ACC112 (cell line): ENCODE results near the gene CRISPLD2.

Source experiments
- H2AFZ ChIP-seq: fragments of 200-600 bp; sonication (generic); one replicate; pipeline ENCODE4 v1.6.0; 2017; ENCODE audit warnings: antibody characterized with exemption, low read length; ENCODE audit not compliant: unreplicated experiment
- H3K27ac ChIP-seq: fragments of 200-600 bp; sonication (generic); 2 replicates; pipeline ENCODE4 v1.5.1; 2014; ENCODE audit warnings: low read depth, mild to moderate bottlenecking, antibody characterized with exemption, low read length, moderate library complexity
- H3K27me3 ChIP-seq: fragments of 200-600 bp; sonication (generic); 2 replicates; pipeline ENCODE4 v1.6.1; 2014; ENCODE audit warnings: mild to moderate bottlenecking, antibody characterized with exemption, low read length, moderate library complexity, mixed read lengths; ENCODE audit not compliant: insufficient read depth
- H3K36me3 ChIP-seq: fragments of 200-600 bp; sonication (generic); 2 replicates; pipeline ENCODE4 v1.6.1; 2016; ENCODE audit warnings: mild to moderate bottlenecking, antibody characterized with exemption, low read length, moderate library complexity, mixed read lengths; ENCODE audit not compliant: insufficient read depth
- H3K4me1 ChIP-seq: fragments of 200-600 bp; sonication (generic); one replicate; pipeline ENCODE4 v1.6.1; 2016; ENCODE audit warnings: low read length, mixed read lengths; ENCODE audit not compliant: insufficient read depth, unreplicated experiment, control insufficient read depth
- H3K4me3 ChIP-seq: fragments of 200-600 bp; sonication (generic); 2 replicates; pipeline ENCODE4 v1.5.1; 2014; ENCODE audit warnings: mild to moderate bottlenecking, low read depth, low read length
- H3K79me2 ChIP-seq: fragments of 200-600 bp; sonication (generic); one replicate; pipeline ENCODE4 v1.6.0; 2016; ENCODE audit warnings: low read length; ENCODE audit not compliant: control insufficient read depth, unreplicated experiment, insufficient read depth

The CRISPLD2 gene

GRCh38 chr16:84819644-84820304, at the start of gene CRISPLD2:
Gene CRISPLD2 (plus strand): TSS chr16:84819985. CDS start chr16:84838496, 18,511 bp downstream.
- Histone ChIP-seq H3K4me3 (peak within 1 kb of the TSS; percentile 84), H3K27ac (peak within 1 kb of the TSS; percentile 1; the same call in 1 of the 2 replicates), H3K27me3 (no peaks in the 10 kb centered on the region), H3K36me3 (0 out of 2 replicates have a peak, but pooled peaks cover 3% of the 10 kb centered on the region), H3K79me2 (peaks cover 45% of the 10 kb centered on the region), H2AFZ (no peak within 1 kb of the TSS), H3K4me1 (peaks cover 31% of the 10 kb centered on the region)

GRCh38 chr16:84773312-84773711, 46.5 kb upstream of the CRISPLD2 start:
- Histone ChIP-seq H3K4me1 (peaks cover 11% of the 10 kb centered on the region), H3K4me3 (no peak overlapping the region), H2AFZ (no peak overlapping the region), H3K79me2 (no peaks in the 10 kb centered on the region), H3K27me3 (no peaks in the 10 kb centered on the region), H3K27ac (peak overlapping the region; percentile 19; the same call in 1 of the 2 replicates), H3K36me3 (peaks cover 19% of the 10 kb centered on the region)

- Histone ChIP-seq H3K4me1 (peaks cover 11% of the 10 kb centered on the region), H3K4me3 (no peak overlapping the region), H3K79me2 (no peaks in the 10 kb centered on the region), H2AFZ (no peak overlapping the region), H3K36me3 (peaks cover 22% of the 10 kb centered on the region), H3K27me3 (no peaks in the 10 kb centered on the region), H3K27ac (peak overlapping the region; percentile 84)
Observed at GRCh38 chr16:84774810-84775209, 45.0 kb upstream of the CRISPLD2 start.

- peak overlapping the region; percentile 84 for H3K27ac ChIP-seq
- no peaks in the 10 kb centered on the region for H3K27me3 ChIP-seq
- H3K4me3 ChIP-seq: no peak overlapping the region
- peaks cover 11% of the 10 kb centered on the region for H3K4me1 ChIP-seq
- no peak overlapping the region for H2AFZ ChIP-seq
- H3K79me2 ChIP-seq: no peaks in the 10 kb centered on the region
- peaks cover 27% of the 10 kb centered on the region for H3K36me3 ChIP-seq
Observed at GRCh38 chr16:84775262-84775810, 44.4 kb upstream of the CRISPLD2 start.

GRCh38 chr16:84777435-84777834, 42.4 kb upstream of the CRISPLD2 start:
- peaks cover 11% of the 10 kb centered on the region for H3K4me1 ChIP-seq
- H2AFZ ChIP-seq: no peak overlapping the region
- no peak overlapping the region for H3K4me3 ChIP-seq
- no peak overlapping the region for H3K27ac ChIP-seq
- no peaks in the 10 kb centered on the region for H3K79me2 ChIP-seq
- H3K27me3 ChIP-seq: no peaks in the 10 kb centered on the region
- H3K36me3 ChIP-seq: peaks cover 27% of the 10 kb centered on the region

- Histone ChIP-seq H3K4me1 (peaks cover 11% of the 10 kb centered on the region), H3K79me2 (no peaks in the 10 kb centered on the region), H3K36me3 (peaks cover 27% of the 10 kb centered on the region), H3K4me3 (no peak overlapping the region), H3K27ac (no peak overlapping the region), H2AFZ (no peak overlapping the region), H3K27me3 (no peaks in the 10 kb centered on the region)
Observed at GRCh38 chr16:84778720-84779119, 41.1 kb upstream of the CRISPLD2 start.

GRCh38 chr16:84780063-84780462, 39.7 kb upstream of the CRISPLD2 start:
- no peak overlapping the region for H3K27ac ChIP-seq

GRCh38 chr16:84780544-84781376, 39.0 kb upstream of the CRISPLD2 start:
- Histone ChIP-seq H3K4me3 (no peak overlapping the region), H3K27ac (no peak overlapping the region), H2AFZ (no peak overlapping the region), H3K79me2 (no peaks in the 10 kb centered on the region), H3K27me3 (no peaks in the 10 kb centered on the region), H3K36me3 (peaks cover 21% of the 10 kb centered on the region), H3K4me1 (peaks cover under 1% of the 10 kb centered on the region)

More at GRCh38 chr16:84780063-84780462, 39.7 kb upstream of the CRISPLD2 start:
- Histone ChIP-seq H3K4me1 (peaks cover 3% of the 10 kb centered on the region), H3K79me2 (no peaks in the 10 kb centered on the region), H3K36me3 (peaks cover 26% of the 10 kb centered on the region), H3K27me3 (no peaks in the 10 kb centered on the region), H2AFZ (no peak overlapping the region), H3K4me3 (no peak overlapping the region)

GRCh38 chr16:84782846-84783245, 36.9 kb upstream of the CRISPLD2 start:
- Histone ChIP-seq H3K27ac (no peak overlapping the region), H3K36me3 (peaks cover 17% of the 10 kb centered on the region), H3K79me2 (no peaks in the 10 kb centered on the region), H3K4me1 (peaks cover 4% of the 10 kb centered on the region), H3K4me3 (no peak overlapping the region), H3K27me3 (no peaks in the 10 kb centered on the region), H2AFZ (no peak overlapping the region)

GRCh38 chr16:84785843-84786581, 33.8 kb upstream of the CRISPLD2 start:
- Histone ChIP-seq H3K27me3 (no peaks in the 10 kb centered on the region), H2AFZ (no peak overlapping the region), H3K4me3 (no peak overlapping the region), H3K79me2 (no peaks in the 10 kb centered on the region), H3K27ac (no peak overlapping the region), H3K4me1 (peaks cover 4% of the 10 kb centered on the region), H3K36me3 (no peaks in the 10 kb centered on the region)
